CD4-positive, CD25-positive, alpha-beta regulatory T cell (primary cell): ENCODE data around the gene ZCCHC17. TPM values are rescaled to one million over a fixed set of nuclear protein-coding genes. Genes with fewer than 3 reads are reported as not detected.

Experiments
- ATAC-seq, 2 donors: fragments of 150-1000 bp; cut with Tn5 transposase; one replicate each; pipeline ENCODE4 v1.10.0; 2021; ENCODE audit warnings: low read depth in 2 of 2, moderate number of reproducible peaks in 2 of 2, moderate library complexity in 1 of 2
- DNase-seq, 3 donors: peaks; one replicate each; pipeline versions ENCODE4 v3.0.0 to v3.0.0-alpha.2; 2012 to 2022; ENCODE audit warnings: mixed read lengths in 1 of 3
- H3K27ac ChIP-seq: one replicate; pipeline ENCODE4 v1.7.0; 2013; ENCODE audit warnings: mild to moderate bottlenecking, low read length; ENCODE audit not compliant: insufficient read depth, poor library complexity, severe bottlenecking
- H3K27me3 ChIP-seq: one replicate; pipeline ENCODE4 v1.7.0; 2013; ENCODE audit warnings: low read length; ENCODE audit not compliant: control insufficient read depth, insufficient read depth
- H3K36me3 ChIP-seq: one replicate; pipeline ENCODE4 v1.7.0; 2013; ENCODE audit warnings: mild to moderate bottlenecking, low read length, moderate library complexity; ENCODE audit not compliant: control insufficient read depth, insufficient read depth
- H3K4me1 ChIP-seq: 2 replicates; pipeline ENCODE4 v1.7.0; 2013; ENCODE audit warnings: mild to moderate bottlenecking, low read length; ENCODE audit not compliant: insufficient read depth, control insufficient read depth, poor library complexity, severe bottlenecking
- H3K4me3 ChIP-seq: one replicate; pipeline ENCODE4 v1.7.0; 2013; ENCODE audit warnings: low read depth, mild to moderate bottlenecking, low read length, moderate library complexity
- H3K9me3 ChIP-seq, 2 experiments: 1 replicate in 1 of 2; 2 replicates in 1 of 2; pipeline ENCODE4 v1.7.0; 2013; ENCODE audit warnings: low read length in 2 of 2, mild to moderate bottlenecking in 1 of 2, moderate library complexity in 1 of 2; ENCODE audit not compliant: control insufficient read depth in 2 of 2
- H3K27ac Mint-ChIP-seq, 3 donors: one replicate each; pipeline ENCODE4 v1.8.0; 2020 to 2022; ENCODE audit warnings: mild to moderate bottlenecking in 3 of 3, mixed read lengths in 3 of 3, moderate library complexity in 2 of 3
- H3K27me3 Mint-ChIP-seq: one replicate; pipeline ENCODE4 v1.8.0; 2022; ENCODE audit warnings: mild to moderate bottlenecking, mixed read lengths
- H3K36me3 Mint-ChIP-seq: one replicate; pipeline ENCODE4 v1.8.0; 2020; ENCODE audit warnings: mixed read lengths
- H3K4me1 Mint-ChIP-seq, 4 donors: one replicate each; pipeline ENCODE4 v1.8.0; 2020 to 2022; ENCODE audit warnings: mixed read lengths in 4 of 4, mild to moderate bottlenecking in 1 of 4
- H3K4me3 Mint-ChIP-seq, 4 donors: one replicate each; pipeline ENCODE4 v1.8.0; 2020 to 2022; ENCODE audit warnings: mild to moderate bottlenecking in 4 of 4, mixed read lengths in 4 of 4, moderate library complexity in 3 of 4
- H3K9me3 Mint-ChIP-seq, 7 donors: one replicate each; pipeline ENCODE4 v1.8.0; 2020 to 2022; ENCODE audit warnings: mixed read lengths in 7 of 7, mild to moderate bottlenecking in 3 of 7, moderate library complexity in 2 of 7
- polyA plus RNA-seq, 4 donors: library from polyadenylated mRNA; unstranded; fragments of 300-500 nt; fragmentation: Illumina TruSeq; gene quantifications; one replicate each; pipeline ENCODE4 v1.2.3, GENCODE V29; 2021
- total RNA-seq: library from RNA; stranded (reverse); gene quantifications from one replicate; pipeline ENCODE4 v1.2.3, GENCODE V29; 2022

ZCCHC17 gene
- total and polyA plus RNA-seq, 5 donors from 2014 or later = 14.3 to 58.6 (median 45.8) TPM

DNA sequence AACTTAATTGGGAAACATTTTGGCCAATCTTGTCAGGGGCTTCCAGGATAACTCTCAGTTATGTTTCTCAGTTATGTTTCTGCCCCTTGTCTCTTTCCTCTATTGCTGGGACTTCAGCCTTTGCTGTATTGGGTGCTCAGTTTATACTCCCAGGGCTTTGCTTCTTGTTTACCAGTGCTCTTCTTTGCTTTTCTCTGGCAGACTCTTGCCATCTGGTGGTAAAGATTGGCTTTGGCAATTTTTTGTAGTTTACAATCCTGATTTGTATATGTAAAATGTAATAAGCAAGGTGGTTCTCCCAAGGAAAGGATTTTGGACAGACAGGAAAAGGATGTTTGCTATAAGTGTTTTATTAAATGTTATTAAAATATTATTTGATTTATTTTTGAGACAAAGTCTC lies 38.2 kb downstream of the ZCCHC17 start:
- Histone ChIP-seq H3K27ac (no peak overlapping the region), H3K36me3 (peaks cover 4% of the 10 kb centered on the region), H3K4me1 (no peaks in the 10 kb centered on the region), H3K27me3 (no peaks in the 10 kb centered on the region), H3K4me3 (no peak overlapping the region), H3K9me3 (no peaks in the 10 kb centered on the region)
- peaks cover 31% of the 10 kb centered on the region for H3K36me3 Mint-ChIP-seq
- ATAC-seq (no peak), DNase-seq (peak in 2 of 3 donors; percentile 17 to 49)
- H3K9me3 Mint-ChIP-seq = no peaks in the 10 kb centered on the region
- no peaks in the 10 kb centered on the region for H3K27me3 Mint-ChIP-seq
- no peak overlapping the region for H3K27ac Mint-ChIP-seq
- no peak overlapping the region for H3K4me3 Mint-ChIP-seq
- peaks cover 0 to 5% (median 1%) of the 10 kb centered on the region in 4 donors for H3K4me1 Mint-ChIP-seq

DNA sequence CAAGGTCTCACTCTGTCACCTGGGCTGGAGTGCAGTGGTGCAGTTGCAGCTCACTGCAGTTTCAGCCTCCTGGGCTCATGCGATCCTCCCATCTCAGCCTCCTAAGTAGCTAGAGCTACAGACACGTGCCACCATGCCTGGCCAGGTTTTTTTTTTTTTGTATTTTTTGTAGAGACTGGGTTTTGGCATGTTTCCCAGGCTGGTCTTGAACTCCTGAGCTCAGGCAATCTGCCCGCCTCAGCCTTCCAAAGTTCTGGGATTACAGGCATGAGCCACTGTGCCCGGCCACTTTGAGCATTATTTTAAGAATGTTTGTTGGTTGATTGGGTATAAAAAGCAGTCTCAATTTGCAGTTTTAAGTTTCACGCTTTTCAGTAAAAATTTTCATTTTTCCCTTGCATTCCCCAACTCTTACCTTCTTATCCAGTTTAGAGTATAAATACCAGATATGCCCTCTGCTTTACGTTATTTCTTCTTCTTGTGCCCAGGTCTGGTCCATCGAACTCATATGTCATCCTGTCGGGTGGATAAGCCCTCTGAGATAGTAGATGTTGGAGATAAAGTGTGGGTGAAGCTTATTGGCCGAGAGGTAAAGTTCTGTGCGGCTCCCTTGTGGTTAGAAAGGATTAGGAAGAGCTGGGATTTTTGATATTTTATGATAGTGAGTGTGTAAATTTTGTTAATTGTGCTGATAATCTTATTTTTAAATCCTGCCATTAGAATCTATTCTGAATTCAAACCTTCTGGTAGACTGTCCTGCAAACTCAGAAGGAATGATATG lies 40.0 kb downstream of the ZCCHC17 start:
- no peak overlapping the region for H3K4me3 Mint-ChIP-seq
- Histone ChIP-seq H3K27ac (no peak overlapping the region), H3K27me3 (no peaks in the 10 kb centered on the region), H3K9me3 (no peaks in the 10 kb centered on the region), H3K36me3 (peaks cover 4% of the 10 kb centered on the region), H3K4me3 (no peak overlapping the region), H3K4me1 (no peaks in the 10 kb centered on the region)
- ATAC-seq (no peak), DNase-seq (no peak)
- no peaks in the 10 kb centered on the region for H3K27me3 Mint-ChIP-seq
- no peaks in the 10 kb centered on the region for H3K9me3 Mint-ChIP-seq
- H3K4me1 Mint-ChIP-seq = peaks cover 0 to 5% (median under 1%) of the 10 kb centered on the region in 4 donors
- H3K36me3 Mint-ChIP-seq = peaks cover 28% of the 10 kb centered on the region
- no peak overlapping the region for H3K27ac Mint-ChIP-seq

DNA sequence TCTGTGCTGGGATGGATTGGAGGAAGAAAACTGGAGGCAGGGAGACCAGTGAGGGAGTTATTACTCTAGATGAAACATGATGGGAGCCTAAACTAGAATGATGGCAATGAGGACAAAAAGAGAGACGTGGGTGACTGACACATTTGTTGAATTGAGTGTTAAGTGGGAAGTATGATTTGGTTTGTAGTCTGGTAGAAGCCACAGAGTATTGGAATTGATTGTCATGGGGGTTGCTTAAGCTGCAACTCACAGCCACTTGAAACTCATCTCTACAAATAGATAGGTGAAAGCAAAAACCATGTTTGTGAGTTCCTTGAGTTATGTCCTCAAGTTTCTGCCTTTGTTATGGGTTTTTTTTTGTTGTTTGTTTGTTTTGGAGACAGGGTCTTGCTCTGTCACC lies 47.7 kb downstream of the ZCCHC17 start:
- Histone ChIP-seq H3K36me3 (peaks cover 25% of the 10 kb centered on the region), H3K4me1 (no peaks in the 10 kb centered on the region), H3K27me3 (no peaks in the 10 kb centered on the region), H3K27ac (no peak overlapping the region), H3K9me3 (no peaks in the 10 kb centered on the region), H3K4me3 (no peak overlapping the region)
- no peak for DNase-seq
- H3K36me3 Mint-ChIP-seq = peaks cover 53% of the 10 kb centered on the region
- H3K9me3 Mint-ChIP-seq = no peaks in the 10 kb centered on the region
- ATAC-seq = no peak
- no peak overlapping the region for H3K27ac Mint-ChIP-seq
- H3K27me3 Mint-ChIP-seq = no peaks in the 10 kb centered on the region
- H3K4me3 Mint-ChIP-seq = no peak overlapping the region
- peaks cover 0 to 6% (median 0%) of the 10 kb centered on the region in 4 donors for H3K4me1 Mint-ChIP-seq

DNA sequence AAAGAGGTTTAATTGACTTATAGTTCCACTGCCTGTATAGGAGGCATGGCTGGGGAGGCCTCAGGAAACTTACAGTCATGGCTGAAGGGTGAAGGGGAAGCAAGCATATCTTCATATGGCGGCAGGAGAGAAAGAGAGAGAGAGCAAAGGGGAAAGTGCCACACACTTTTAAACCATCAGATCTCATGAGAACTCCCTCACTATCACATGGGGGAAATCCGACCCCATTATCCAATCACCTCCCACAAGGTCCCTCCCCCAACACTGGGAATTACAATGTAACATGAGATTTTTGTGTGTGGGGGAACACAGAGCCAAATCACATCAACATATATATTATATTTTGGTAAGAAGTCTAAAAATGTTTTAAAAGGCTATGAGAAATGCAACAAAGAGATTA lies 48.8 kb downstream of the ZCCHC17 start:
- peaks cover 32% of the 10 kb centered on the region for H3K36me3 ChIP-seq
- H3K4me1 ChIP-seq = no peaks in the 10 kb centered on the region
- H3K36me3 Mint-ChIP-seq = peaks cover 48% of the 10 kb centered on the region
- ATAC-seq (no peak), DNase-seq (no peak)
- peak overlapping the region in 1 of 3 donors; percentile 77 for H3K27ac Mint-ChIP-seq
- no peaks in the 10 kb centered on the region for H3K9me3 ChIP-seq
- no peak overlapping the region for H3K4me3 Mint-ChIP-seq
- no peak overlapping the region for H3K4me3 ChIP-seq
- no peaks in the 10 kb centered on the region for H3K27me3 Mint-ChIP-seq
- H3K27ac ChIP-seq = no peak overlapping the region
- no peaks in the 10 kb centered on the region for H3K27me3 ChIP-seq
- H3K9me3 Mint-ChIP-seq = no peaks in the 10 kb centered on the region
- peaks cover 0 to 6% (median 0%) of the 10 kb centered on the region in 4 donors for H3K4me1 Mint-ChIP-seq

DNA sequence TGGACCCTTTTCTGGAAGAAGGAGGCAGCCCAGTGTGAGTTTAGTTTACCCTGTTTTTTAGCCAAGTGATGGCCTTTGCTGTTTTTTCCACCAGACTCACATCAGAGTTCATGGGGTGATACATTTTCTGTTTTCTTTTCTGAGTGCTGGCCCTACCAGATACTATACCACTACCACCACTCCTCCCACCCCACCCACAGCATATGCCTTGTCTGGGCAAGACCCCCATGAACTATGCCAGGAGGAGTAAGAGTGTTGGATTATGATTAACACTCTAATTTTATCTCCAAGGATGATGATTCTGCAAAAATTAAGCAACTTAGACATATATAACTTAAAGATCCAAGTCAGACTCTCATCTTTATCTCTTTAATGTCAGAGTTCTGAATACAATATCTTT lies 50.0 kb downstream of the ZCCHC17 start:
- no peaks in the 10 kb centered on the region for H3K9me3 ChIP-seq
- no peak for DNase-seq
- peaks cover 43% of the 10 kb centered on the region for H3K36me3 ChIP-seq
- Mint-ChIP-seq H3K9me3 (no peaks in the 10 kb centered on the region), H3K27ac (no peak overlapping the region), H3K27me3 (no peaks in the 10 kb centered on the region), H3K36me3 (peaks cover 56% of the 10 kb centered on the region), H3K4me3 (no peak overlapping the region), H3K4me1 (peaks cover 0 to 6% (median 0%) of the 10 kb centered on the region in 4 donors)
- no peak overlapping the region for H3K4me3 ChIP-seq
- H3K27me3 ChIP-seq = no peaks in the 10 kb centered on the region
- H3K27ac ChIP-seq = no peak overlapping the region
- no peaks in the 10 kb centered on the region for H3K4me1 ChIP-seq
- no peak for ATAC-seq

GRCh38 chr1:31348449-31348848 lies 51.6 kb downstream of the ZCCHC17 start:
- no peaks in the 10 kb centered on the region for H3K9me3 ChIP-seq
- no peaks in the 10 kb centered on the region for H3K27me3 ChIP-seq
- Mint-ChIP-seq H3K4me1 (peaks cover 0 to 5% (median 0%) of the 10 kb centered on the region in 4 donors), H3K4me3 (no peak overlapping the region), H3K9me3 (no peaks in the 10 kb centered on the region), H3K36me3 (peaks cover 61% of the 10 kb centered on the region), H3K27ac (no peak overlapping the region), H3K27me3 (no peaks in the 10 kb centered on the region)
- ATAC-seq (no peak), DNase-seq (no peak)
- no peak overlapping the region for H3K4me3 ChIP-seq
- H3K36me3 ChIP-seq = peaks cover 53% of the 10 kb centered on the region
- H3K4me1 ChIP-seq = no peaks in the 10 kb centered on the region
- H3K27ac ChIP-seq = no peak overlapping the region

DNA sequence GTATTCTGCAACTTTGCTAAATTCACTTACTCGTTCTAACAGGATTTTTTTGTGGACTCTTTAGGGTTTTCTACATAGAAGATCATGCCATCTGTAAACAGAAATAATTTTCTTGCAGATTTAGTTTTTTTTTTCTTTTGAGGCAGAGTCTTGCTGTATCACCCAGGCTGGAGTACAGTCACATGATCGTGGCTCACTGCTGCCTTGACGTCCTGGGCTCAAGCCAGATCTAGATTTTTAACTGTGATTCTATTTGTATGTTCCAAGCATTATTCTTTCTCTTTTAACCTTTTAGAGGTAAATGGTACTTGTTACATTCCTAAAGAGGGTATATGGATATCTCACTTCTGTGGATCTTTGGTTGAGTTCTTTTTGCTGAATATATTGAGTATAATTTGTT lies 57.5 kb downstream of the ZCCHC17 start:
- H3K4me3 Mint-ChIP-seq = no peak overlapping the region
- ATAC-seq (no peak), DNase-seq (no peak)
- no peaks in the 10 kb centered on the region for H3K27me3 ChIP-seq
- H3K4me1 ChIP-seq = no peaks in the 10 kb centered on the region
- no peak overlapping the region for H3K27ac Mint-ChIP-seq
- H3K9me3 Mint-ChIP-seq = no peaks in the 10 kb centered on the region
- H3K27ac ChIP-seq = no peak overlapping the region
- no peaks in the 10 kb centered on the region for H3K9me3 ChIP-seq
- H3K27me3 Mint-ChIP-seq = no peaks in the 10 kb centered on the region
- H3K4me1 Mint-ChIP-seq = peaks cover 0 to 7% (median 0%) of the 10 kb centered on the region in 4 donors
- H3K4me3 ChIP-seq = no peak overlapping the region
- H3K36me3 ChIP-seq = peaks cover 45% of the 10 kb centered on the region
- H3K36me3 Mint-ChIP-seq = peaks cover 56% of the 10 kb centered on the region

- ATAC-seq (no peak), DNase-seq (no peak)
- Histone ChIP-seq H3K36me3 (peaks cover 31% of the 10 kb centered on the region), H3K27me3 (no peaks in the 10 kb centered on the region), H3K4me1 (no peaks in the 10 kb centered on the region), H3K27ac (no peak overlapping the region), H3K9me3 (no peaks in the 10 kb centered on the region), H3K4me3 (no peak overlapping the region)
- no peak overlapping the region for H3K4me3 Mint-ChIP-seq
- H3K4me1 Mint-ChIP-seq = peaks cover 0 to 7% (median 0%) of the 10 kb centered on the region in 4 donors
- H3K27ac Mint-ChIP-seq = peak overlapping the region in 1 of 3 donors; percentile 5
- H3K27me3 Mint-ChIP-seq = no peaks in the 10 kb centered on the region
- peaks cover 55% of the 10 kb centered on the region for H3K36me3 Mint-ChIP-seq
- H3K9me3 Mint-ChIP-seq = no peaks in the 10 kb centered on the region
Measured at GRCh38 chr1:31356427-31356826, 59.6 kb downstream of the ZCCHC17 start.
